Breast epithelium (tissue), 4 donors: ENCODE data around the gene DCLRE1B. TPM values are rescaled to one million over a fixed set of nuclear protein-coding genes. Genes with fewer than 3 reads are reported as not detected.

Experiments used
- DNase-seq, 2 donors: peaks; one replicate each; pipeline ENCODE4 v3.0.0-alpha.2; 2019; ENCODE audit warnings: low spot score in 2 of 2
- H3K27ac ChIP-seq, 2 donors: fragments of 200-600 bp; sonication (generic) in 1 of 2; one replicate each; pipeline ENCODE4 v1.5.1; 2016 to 2019; ENCODE audit warnings: mild to moderate bottlenecking in 1 of 2
- H3K27me3 ChIP-seq, 2 donors: fragments of 200-600 bp; sonication (generic) in 1 of 2; one replicate each; pipeline versions ENCODE4 v1.5.1 to v1.6.0; 2017 to 2019; ENCODE audit warnings: control low read depth in 1 of 2, mild to moderate bottlenecking in 1 of 2
- H3K36me3 ChIP-seq: fragments of 200-600 bp; one replicate; pipeline ENCODE4 v1.5.1; 2019
- H3K4me1 ChIP-seq, 2 donors: fragments of 200-600 bp; sonication (generic); one replicate each; pipeline ENCODE4 v1.5.1; 2016 to 2019; ENCODE audit warnings: control low read depth in 1 of 2
- H3K4me3 ChIP-seq, 3 donors: fragments of 200-600 bp; sonication (generic); 1 replicate in 2 of 3; 2 replicates in 1 of 3; pipeline ENCODE4 v1.5.1; 2016 to 2019; ENCODE audit warnings: mild to moderate bottlenecking in 3 of 3, moderate library complexity in 2 of 3
- H3K9me3 ChIP-seq, 2 donors: fragments of 200-600 bp; sonication (generic) in 1 of 2; one replicate each; pipeline ENCODE4 v1.5.1; 2016 to 2019; ENCODE audit warnings: control low read depth in 1 of 2
- CTCF ChIP-seq, 3 donors: fragments of 450-650 bp; IDR thresholded peaks; one replicate each; pipeline ENCODE4 v1.5.1; 2016 to 2017; ENCODE audit warnings: antibody characterized with exemption in 3 of 3, mild to moderate bottlenecking in 3 of 3, moderate library complexity in 3 of 3
- POLR2A ChIP-seq: fragments of 450-650 bp; IDR thresholded peaks from one replicate; pipeline ENCODE4 v1.6.1; 2016; ENCODE audit warnings: antibody characterized with exemption, mild to moderate bottlenecking, moderate library complexity
- POLR2AphosphoS5 ChIP-seq, 3 donors: sonication (generic); formaldehyde crosslinking; IDR thresholded peaks; one replicate each; pipeline ENCODE4 v1.6.1; 2017; ENCODE audit warnings: antibody characterized with exemption in 3 of 3
- intact Hi-C: fragments of 100-400 bp; cut with DNase I; formaldehyde crosslinking; loops from one replicate; pipeline ENCODE4 v1.15.1; 2023; ENCODE audit warnings: low total_unique reads
- total RNA-seq, 3 donors: library from RNA; depleted of rRNA; stranded (reverse); fragments of >200 nt; gene quantifications; one replicate each; pipeline ENCODE4 v1.1.0, GENCODE V29; 2016

DCLRE1B gene
- total RNA-seq, 3 donors from 2014 or later: 3.3 to 6.2 (median 3.5) TPM

- intact Hi-C loops: no loop called here
- DNase-seq: no peak
- TF ChIP-seq POLR2A (no peak), CTCF (IDR thresholded peaks at IDR 0.05) (no peak), POLR2AphosphoS5 (IDR thresholded peaks at IDR 0.05) (no peak)
- Histone ChIP-seq H3K27me3 (no peaks in the 10 kb centered on the region), H3K9me3 (no peaks in the 10 kb centered on the region), H3K4me1 (no peaks in the 10 kb centered on the region), H3K36me3 (no peaks in the 10 kb centered on the region), H3K27ac (no peak overlapping the region), H3K4me3 (no peak overlapping the region)
Measured at GRCh38 chr1:113935970-113936369, 30.8 kb downstream of the DCLRE1B start.

- H3K36me3 ChIP-seq: peaks cover 5% of the 10 kb centered on the region
- no peak overlapping the region for H3K4me3 ChIP-seq
- H3K9me3 ChIP-seq: no peaks in the 10 kb centered on the region
- intact Hi-C loops: no loop called here
- TF ChIP-seq CTCF (IDR thresholded peaks at IDR 0.05): no peak
- no peak for TF ChIP-seq POLR2A
- TF ChIP-seq POLR2AphosphoS5 (IDR thresholded peaks at IDR 0.05): no peak
- H3K27me3 ChIP-seq: no peaks in the 10 kb centered on the region
- no peaks in the 10 kb centered on the region for H3K4me1 ChIP-seq
- no peak overlapping the region for H3K27ac ChIP-seq
- no peak for DNase-seq
Measured at GRCh38 chr1:113937146-113937545, 32.0 kb downstream of the DCLRE1B start.

GRCh38 chr1:113938192-113938591, 33.1 kb downstream of the DCLRE1B start:
- DNase-seq: no peak
- H3K4me1 ChIP-seq: no peaks in the 10 kb centered on the region
- H3K36me3 ChIP-seq: peaks cover 5% of the 10 kb centered on the region
- no peak overlapping the region for H3K4me3 ChIP-seq
- H3K9me3 ChIP-seq: no peaks in the 10 kb centered on the region
- intact Hi-C loops: no loop called here
- TF ChIP-seq CTCF (IDR thresholded peaks at IDR 0.05) (no peak), POLR2AphosphoS5 (IDR thresholded peaks at IDR 0.05) (no peak), POLR2A (no peak)
- H3K27ac ChIP-seq: no peak overlapping the region
- H3K27me3 ChIP-seq: no peaks in the 10 kb centered on the region

- no peaks in the 10 kb centered on the region for H3K27me3 ChIP-seq
- H3K4me3 ChIP-seq: no peak overlapping the region
- no peaks in the 10 kb centered on the region for H3K4me1 ChIP-seq
- H3K36me3 ChIP-seq: peaks cover 5% of the 10 kb centered on the region
- H3K27ac ChIP-seq: no peak overlapping the region
- no peak for DNase-seq
- intact Hi-C loops: no loop called here
- H3K9me3 ChIP-seq: no peaks in the 10 kb centered on the region
- TF ChIP-seq CTCF (IDR thresholded peaks at IDR 0.05): no peak
- no peak for TF ChIP-seq POLR2A
- TF ChIP-seq POLR2AphosphoS5 (IDR thresholded peaks at IDR 0.05): no peak
Measured at GRCh38 chr1:113940365-113941244, 35.5 kb downstream of the DCLRE1B start.

GRCh38 chr1:113941245-113941559, 36.1 kb downstream of the DCLRE1B start:
- no peak overlapping the region for H3K27ac ChIP-seq
- intact Hi-C loops: no loop called here
- H3K4me1 ChIP-seq: no peaks in the 10 kb centered on the region

More at GRCh38 chr1:113941245-113941559, 36.1 kb downstream of the DCLRE1B start:
- Histone ChIP-seq H3K9me3 (no peaks in the 10 kb centered on the region), H3K36me3 (peaks cover 5% of the 10 kb centered on the region), H3K4me3 (no peak overlapping the region), H3K27me3 (no peaks in the 10 kb centered on the region)
- DNase-seq: no peak
- TF ChIP-seq CTCF (IDR thresholded peaks at IDR 0.05) (no peak), POLR2AphosphoS5 (IDR thresholded peaks at IDR 0.05) (no peak), POLR2A (no peak)
